Neural crest cell (in vitro differentiated cells): ENCODE results near the gene MYB. TPM values are rescaled to one million over a fixed set of nuclear protein-coding genes. Genes with fewer than 3 reads are reported as not detected.

Source experiments
- DNase-seq: peaks from one replicate; pipeline ENCODE4 v3.0.0; 2021; ENCODE audit warnings: low read depth, mixed read lengths, low spot score
- H3K27ac Mint-ChIP-seq: one replicate; pipeline ENCODE4 v1.8.0; 2021; ENCODE audit warnings: mild to moderate bottlenecking, mixed read lengths; ENCODE audit not compliant: unreplicated experiment
- H3K27me3 Mint-ChIP-seq: 2 replicates; pipeline ENCODE4 v1.8.0; 2021; ENCODE audit warnings: low read depth, mild to moderate bottlenecking, mixed read lengths
- H3K36me3 Mint-ChIP-seq: 2 replicates; pipeline ENCODE4 v1.8.0; 2021; ENCODE audit warnings: low read depth, mild to moderate bottlenecking, mixed read lengths
- H3K4me1 Mint-ChIP-seq: 2 replicates; pipeline ENCODE4 v1.8.0; 2021; ENCODE audit warnings: mixed read lengths
- H3K4me3 Mint-ChIP-seq: one replicate; pipeline ENCODE4 v1.8.0; 2021; ENCODE audit warnings: mild to moderate bottlenecking, mixed read lengths
- H3K9me3 Mint-ChIP-seq: 2 replicates; pipeline ENCODE4 v1.8.0; 2021; ENCODE audit warnings: mixed read lengths
- microRNA-seq: library from miRNA; unstranded; fragments of <30 nt; microRNA quantifications from one replicate; pipeline ENCODE4, GENCODE V29; 2020
- total RNA-seq: library from RNA; stranded (reverse); gene quantifications from 2 replicates; pipeline ENCODE4 v1.2.1, GENCODE V29; 2021
- TF ChIP-seq, protein P1 (sequence below): fragments of 200-600 bp; sonication (generic); conservative IDR thresholded peaks from 2 replicates; pipeline ENCODE4 v1.5.0; 2021; ENCODE audit warnings: antibody characterized with exemption, mild to moderate bottlenecking

The MYB gene
- total RNA-seq, 1 donor from 2014 or later, result 6.8 TPM

DNA sequence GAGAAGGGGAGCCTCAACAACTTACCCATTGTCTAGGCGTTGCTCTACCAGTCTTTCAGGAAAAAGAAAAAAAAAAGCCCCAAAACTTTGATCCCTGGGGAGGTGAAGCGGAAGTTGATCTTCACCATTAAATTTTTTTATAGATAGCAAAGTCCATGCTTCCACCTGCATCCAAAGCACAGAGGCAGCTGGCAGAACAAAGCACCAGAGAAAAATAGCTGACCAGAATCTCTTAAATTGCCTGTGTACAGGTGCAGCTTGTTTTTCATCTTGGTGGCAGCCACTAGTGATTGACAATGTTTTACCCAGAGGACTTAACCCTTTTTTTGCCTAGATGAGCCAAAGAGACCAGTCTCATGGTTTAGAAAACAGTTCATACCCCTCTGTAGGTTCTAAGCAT lies 86.0 kb downstream of the MYB start:
- Mint-ChIP-seq H3K4me1 (no peaks in the 10 kb centered on the region), H3K36me3 (no peaks in the 10 kb centered on the region), H3K27me3 (no peaks in the 10 kb centered on the region), H3K9me3 (peaks cover 2% of the 10 kb centered on the region), H3K27ac (no peak overlapping the region), H3K4me3 (no peak overlapping the region)
- TF ChIP-seq, protein P1, sequence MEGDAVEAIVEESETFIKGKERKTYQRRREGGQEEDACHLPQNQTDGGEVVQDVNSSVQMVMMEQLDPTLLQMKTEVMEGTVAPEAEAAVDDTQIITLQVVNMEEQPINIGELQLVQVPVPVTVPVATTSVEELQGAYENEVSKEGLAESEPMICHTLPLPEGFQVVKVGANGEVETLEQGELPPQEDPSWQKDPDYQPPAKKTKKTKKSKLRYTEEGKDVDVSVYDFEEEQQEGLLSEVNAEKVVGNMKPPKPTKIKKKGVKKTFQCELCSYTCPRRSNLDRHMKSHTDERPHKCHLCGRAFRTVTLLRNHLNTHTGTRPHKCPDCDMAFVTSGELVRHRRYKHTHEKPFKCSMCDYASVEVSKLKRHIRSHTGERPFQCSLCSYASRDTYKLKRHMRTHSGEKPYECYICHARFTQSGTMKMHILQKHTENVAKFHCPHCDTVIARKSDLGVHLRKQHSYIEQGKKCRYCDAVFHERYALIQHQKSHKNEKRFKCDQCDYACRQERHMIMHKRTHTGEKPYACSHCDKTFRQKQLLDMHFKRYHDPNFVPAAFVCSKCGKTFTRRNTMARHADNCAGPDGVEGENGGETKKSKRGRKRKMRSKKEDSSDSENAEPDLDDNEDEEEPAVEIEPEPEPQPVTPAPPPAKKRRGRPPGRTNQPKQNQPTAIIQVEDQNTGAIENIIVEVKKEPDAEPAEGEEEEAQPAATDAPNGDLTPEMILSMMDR, result no peak
- DNase-seq, result no peak

GRCh38 chr6:135268263-135268662 lies 87.2 kb downstream of the MYB start:
- TF ChIP-seq, protein P1, result no peak
- Mint-ChIP-seq H3K27me3 (no peaks in the 10 kb centered on the region), H3K9me3 (peaks cover 2% of the 10 kb centered on the region), H3K4me1 (no peaks in the 10 kb centered on the region), H3K36me3 (no peaks in the 10 kb centered on the region), H3K4me3 (no peak overlapping the region), H3K27ac (peak overlapping the region; percentile 13)
- DNase-seq, result no peak

- no peak for DNase-seq
- no peak overlapping the region for H3K4me3 Mint-ChIP-seq
- H3K9me3 Mint-ChIP-seq, result peaks cover 2% of the 10 kb centered on the region
- H3K4me1 Mint-ChIP-seq, result no peaks in the 10 kb centered on the region
- no peaks in the 10 kb centered on the region for H3K36me3 Mint-ChIP-seq
- peak overlapping the region; percentile 13 for H3K27ac Mint-ChIP-seq
- TF ChIP-seq, protein P1, result no peak
- no peaks in the 10 kb centered on the region for H3K27me3 Mint-ChIP-seq
Measured at GRCh38 chr6:135268740-135269139, 87.6 kb downstream of the MYB start.

Small RNA genes lying within 50 kb of the gene (microRNA-seq; reads per million reads assigned to microRNA genes)
- gene MIR548A2, result not detected

Other genes with a start within 250 kb of the MYB start
- 0.58 and 1.2 TPM in 2 replicates for gene ALDH8A1, start 231.2 kb upstream of the MYB start, total RNA-seq
- 82.6 and 83.3 TPM in 2 replicates for gene HBS1L, start 126.5 kb upstream of the MYB start, total RNA-seq